ENCODE data around the gene SLC25A47. TPM values are rescaled to one million over a fixed set of nuclear protein-coding genes. Genes with fewer than 3 reads are reported as not detected.

SLC25A47 gene
- total and polyA plus RNA-seq, 2 of the 4 experiments (the other 2 are of a cell fraction), result not detected

- POLR2A ChIA-PET (ENCODE audit: unreplicated experiment), result interaction anchor here (1.0 kb wide), 1 partner anchor 24 kb away, joined by 3 read pairs; no protein-coding TSS in a partner anchor
- Histone ChIP-seq H2BK20ac (ENCODE audit: low read depth, low read length) (peak within 1 kb of the TSS; percentile 85), H4K8ac (ENCODE audit: low read depth in 2 of 2, low read length in 2 of 2) (peak within 1 kb of the TSS; percentile 96 to 98), H3K4me1 (ENCODE audit: control insufficient read depth, insufficient read depth, low read length) (peaks cover 11% of the 10 kb centered on the region), H3K9me1 (ENCODE audit: insufficient read depth, low read length) (peaks cover 13% of the 10 kb centered on the region), H2AFZ (replicated peaks; ENCODE audit: low read length, poor library complexity) (peak within 1 kb of the TSS; percentile 92), H3K27me3 (ENCODE audit: control insufficient read depth, insufficient read depth, low read length) (no peaks in the 10 kb centered on the region), H3K9me3 (ENCODE audit: control insufficient read depth, insufficient read depth, low read length) (no peaks in the 10 kb centered on the region), H3K79me1 (ENCODE audit: low read depth in 1 of 2, low read length in 2 of 2) (peaks cover 18 to 57% of the 10 kb centered on the region in 2 experiments), H3K14ac (replicated peaks; ENCODE audit: low read depth, low read length) (peak within 1 kb of the TSS; percentile 99), H3K4ac (ENCODE audit: low read depth, low read length) (peak within 1 kb of the TSS; percentile 99), H3K23ac (ENCODE audit: low read depth, low read length) (peak within 1 kb of the TSS; percentile 99), H2BK5ac (ENCODE audit: low read depth, low read length, poor library complexity, severe bottlenecking) (peak within 1 kb of the TSS; percentile 86), H3K18ac (ENCODE audit: low read depth, low read length) (peak within 1 kb of the TSS; percentile 93), H3K56ac (ENCODE audit: extremely low read depth, insufficient read depth, low read length) (peak within 1 kb of the TSS; percentile 100), H2BK15ac (ENCODE audit: low read depth, low read length) (peak within 1 kb of the TSS; percentile 99), H3K9ac (ENCODE audit: low read depth, low read length) (peak within 1 kb of the TSS; percentile 99), H3K4me2 (ENCODE audit: low read depth, low read length) (peak within 1 kb of the TSS; percentile 90), H3K4me3 (ENCODE audit: insufficient read depth, low read depth, low read length) (peak within 1 kb of the TSS; percentile 77), H2BK120ac (ENCODE audit: low read depth, low read length) (peak within 1 kb of the TSS; percentile 97), H3K36me3 (ENCODE audit: control insufficient read depth, insufficient read depth, low read length) (peaks cover 4% of the 10 kb centered on the region; the same call in 1 of the 2 replicates), H3K27ac (ENCODE audit: insufficient read depth, low read length) (peak within 1 kb of the TSS; percentile 96), H2AK9ac (replicated peaks; ENCODE audit: low read depth, low read length, poor library complexity) (peak within 1 kb of the TSS; percentile 91), H4K20me1 (ENCODE audit: insufficient read depth, low read length) (peaks cover 11% of the 10 kb centered on the region; the same call in 1 of the 2 replicates), H4K5ac (ENCODE audit: low read depth, low read length) (peak within 1 kb of the TSS; percentile 97), H4K91ac (ENCODE audit: insufficient read depth, low read depth, low read length) (peak within 1 kb of the TSS; percentile 99), H2AK5ac (ENCODE audit: low read depth, low read length) (peak within 1 kb of the TSS; percentile 99)
- ATAC-seq (ENCODE audit: low read depth) (peak; percentile 81), DNase-seq (peak; percentile 95)
- in situ Hi-C loops (cut with MboI; ENCODE audit: low sequenced_read_pairs) (no loop called here), intact Hi-C loops (cut with micrococcal nuclease) (loop anchor here (2.0 to 5.0 kb wide), 3 partner anchors 69 to 135 kb away; partner anchors contain the start of gene SLC25A29), dilution Hi-C loops (cut with HindIII; ENCODE audit: low sequenced_read_pairs, unreplicated experiment) (no loop called here)
- CTCF ChIA-PET, result interaction anchor here (1.0 kb wide), 1 partner anchor 8 kb away, joined by 4 read pairs; no protein-coding TSS in a partner anchor
- no TSS peak for BruUV-seq (replicated peaks)
- WGBS, 2 experiments (ENCODE audit: extremely low coverage in 2 of 2, insufficient read length in 1 of 2), result 1% methylated on average over 15 of the region's 74 CpGs; no CpG with 5 or more reads in 1 of the 2 experiments
- TF ChIP-seq RAD21 (IDR thresholded peaks at IDR 0.05; ENCODE audit: low read length) (no peak), CHD1 (IDR thresholded peaks at IDR 0.05; ENCODE audit: low read depth, low read length) (0 out of 2 replicates have a peak, but pooled peaks have one; percentile 24), RFX5 (IDR thresholded peaks at IDR 0.05; ENCODE audit: low read depth, low read length) (no peak), RCOR1 (IDR thresholded peaks at IDR 0.05; ENCODE audit: insufficient replicate concordance, low read length) (no peak), NFE2L2 (IDR thresholded peaks at IDR 0.05; ENCODE audit: low read depth, low read length) (no peak), CTCF (conservative IDR thresholded peaks at IDR 0.05; ENCODE audit: low read depth, low read length) (no peak), BHLHE40 (IDR thresholded peaks at IDR 0.05; ENCODE audit: low read depth, low read length) (peak; percentile 92), MAFK (IDR thresholded peaks at IDR 0.05; ENCODE audit: low read depth, low read length) (no peak), CEBPB (IDR thresholded peaks at IDR 0.05; ENCODE audit: low read depth, low read length) (peak; percentile 41; the same call in 1 of the 2 replicates), SMC3 (IDR thresholded peaks at IDR 0.05; ENCODE audit: low read depth, low read length) (no peak), MAZ (IDR thresholded peaks at IDR 0.05; ENCODE audit: borderline replicate concordance, low read depth, low read length) (peak; percentile 86; the same call in 1 of the 2 replicates), ELK1 (IDR thresholded peaks at IDR 0.05; ENCODE audit: borderline replicate concordance, low read depth, low read length) (no peak), FOS (IDR thresholded peaks at IDR 0.05; ENCODE audit: low read depth, low read length) (0 out of 2 replicates have a peak, but pooled peaks have one; percentile 24), POLR2A (IDR thresholded peaks at IDR 0.05; ENCODE audit: low read depth, low read length) (peak; percentile 96)
Measured at GRCh38 chr14:100375963-100376735, 53.0 kb downstream of the SLC25A47 start, which contains the start of gene WDR25. Gene WDR25, plus strand, starts transcription at chr14:100376485.
